SK-N-SH treated with all-trans-retinoic acid at 6 μM for 48 hours (cell line): ENCODE measurements around the gene RAB40A.

Experiments
- ARNTL ChIP-seq: fragments of 450-650 bp; formaldehyde crosslinking; IDR thresholded peaks from 2 replicates; pipeline ENCODE4 v1.5.0; 2020; ENCODE audit warnings: low read depth, mild to moderate bottlenecking, moderate library complexity, borderline replicate concordance
- BACH2 ChIP-seq: fragments of 250-450 bp; sonication (Bioruptor Pico); IDR thresholded peaks from 2 replicates; pipeline ENCODE4 v1.9.0; 2021; ENCODE audit warnings: mild to moderate bottlenecking, borderline replicate concordance
- GLIS3 ChIP-seq: fragments of 250-450 bp; sonication (Bioruptor Pico); IDR thresholded peaks from 2 replicates; pipeline ENCODE4 v1.5.0; 2020; ENCODE audit warnings: mild to moderate bottlenecking, moderate library complexity
- ISL1 ChIP-seq: fragments of 250-450 bp; sonication (Bioruptor Pico); IDR thresholded peaks from 2 replicates; pipeline ENCODE4 v2.1.2; 2022; ENCODE audit warnings: mild to moderate bottlenecking, moderate library complexity
- RARB ChIP-seq: fragments of 250-450 bp; sonication (Bioruptor Pico); IDR thresholded peaks from 2 replicates; pipeline ENCODE4 v1.8.0; 2021; ENCODE audit warnings: mild to moderate bottlenecking, moderate library complexity
- TCF4 ChIP-seq: fragments of 250-450 bp; sonication (Bioruptor Pico); IDR thresholded peaks from 2 replicates; pipeline ENCODE4 v1.8.0; 2021; ENCODE audit warnings: mild to moderate bottlenecking, moderate library complexity, borderline replicate concordance
- TOX ChIP-seq: fragments of 250-450 bp; sonication (Bioruptor Pico); IDR thresholded peaks from 2 replicates; pipeline ENCODE4 v1.8.0; 2021; ENCODE audit warnings: mild to moderate bottlenecking, moderate library complexity, borderline replicate concordance
- ZFP30 ChIP-seq: fragments of 450-650 bp; formaldehyde crosslinking; IDR thresholded peaks from 2 replicates; pipeline ENCODE4 v1.5.0; 2022; ENCODE audit warnings: mild to moderate bottlenecking, moderate library complexity
- ZNF70 ChIP-seq: fragments of 450-650 bp; formaldehyde crosslinking; IDR thresholded peaks from 2 replicates; pipeline ENCODE4 v1.5.0; 2020; ENCODE audit warnings: mild to moderate bottlenecking, moderate library complexity
- TF ChIP-seq, protein P1 (sequence below): fragments of 250-450 bp; sonication (Bioruptor Pico); IDR thresholded peaks from 2 replicates; pipeline ENCODE4 v1.5.1; 2021; ENCODE audit warnings: mild to moderate bottlenecking, moderate library complexity

DNA sequence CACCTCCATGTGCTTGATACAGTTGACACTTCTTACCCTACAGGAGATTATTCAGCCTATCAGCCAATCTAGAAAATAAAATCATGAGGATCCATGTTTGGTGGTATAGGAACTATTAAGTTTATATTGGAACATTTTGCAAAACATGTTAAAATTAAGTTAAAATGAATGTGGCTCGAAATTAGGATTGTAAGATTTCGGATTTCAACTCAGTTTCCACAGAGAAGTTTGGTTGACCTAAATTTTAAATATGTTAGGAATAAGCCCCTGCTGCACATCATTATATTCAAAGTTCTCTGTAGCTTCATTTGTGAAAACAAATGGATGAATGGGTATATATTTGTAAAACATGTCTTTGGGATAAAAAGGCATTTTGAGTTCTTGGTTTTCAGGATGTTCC is at the start of gene RAB40A:
- TF ChIP-seq RARB (CRISPR knock-in tag) (no peak), ZFP30 (no peak), ARNTL (CRISPR knock-in tag) (no peak), TOX (CRISPR knock-in tag) (no peak), TCF4 (CRISPR knock-in tag) (no peak), ZNF70 (no peak), BACH2 (no peak), ISL1 (CRISPR knock-in tag) (no peak), GLIS3 (no peak)
- TF ChIP-seq, protein P1, sequence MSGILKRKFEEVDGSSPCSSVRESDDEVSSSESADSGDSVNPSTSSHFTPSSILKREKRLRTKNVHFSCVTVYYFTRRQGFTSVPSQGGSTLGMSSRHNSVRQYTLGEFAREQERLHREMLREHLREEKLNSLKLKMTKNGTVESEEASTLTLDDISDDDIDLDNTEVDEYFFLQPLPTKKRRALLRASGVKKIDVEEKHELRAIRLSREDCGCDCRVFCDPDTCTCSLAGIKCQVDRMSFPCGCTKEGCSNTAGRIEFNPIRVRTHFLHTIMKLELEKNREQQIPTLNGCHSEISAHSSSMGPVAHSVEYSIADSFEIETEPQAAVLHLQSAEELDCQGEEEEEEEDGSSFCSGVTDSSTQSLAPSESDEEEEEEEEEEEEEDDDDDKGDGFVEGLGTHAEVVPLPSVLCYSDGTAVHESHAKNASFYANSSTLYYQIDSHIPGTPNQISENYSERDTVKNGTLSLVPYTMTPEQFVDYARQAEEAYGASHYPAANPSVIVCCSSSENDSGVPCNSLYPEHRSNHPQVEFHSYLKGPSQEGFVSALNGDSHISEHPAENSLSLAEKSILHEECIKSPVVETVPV (CRISPR knock-in tag) = no peak
